Gastroesophageal sphincter (tissue), 4 donors: ENCODE measurements around the gene NCK2. TPM values are rescaled to one million over a fixed set of nuclear protein-coding genes. Genes with fewer than 3 reads are reported as not detected.

ENCODE experiments used
- ATAC-seq: fragments of 150-250 bp; one replicate; pipeline ENCODE4 v1.9.1; 2016; ENCODE audit warnings: mild to moderate bottlenecking, moderate library complexity
- H3K27ac ChIP-seq, 4 donors: fragments of 200-600 bp; sonication (generic) in 3 of 4; 1 replicate in 3 of 4; 2 replicates in 1 of 4; pipeline ENCODE4 v1.5.1; 2016 to 2019
- H3K27me3 ChIP-seq: fragments of 200-600 bp; sonication (generic); one replicate; pipeline ENCODE4 v1.5.1; 2019
- H3K36me3 ChIP-seq, 2 donors: fragments of 200-600 bp; sonication (generic); one replicate each; pipeline ENCODE4 v1.5.1; 2019; ENCODE audit warnings: control low read depth in 1 of 2
- H3K4me1 ChIP-seq, 3 donors: fragments of 200-600 bp; sonication (generic); 1 replicate in 2 of 3; 2 replicates in 1 of 3; pipeline ENCODE4 v1.5.1; 2016 to 2019; ENCODE audit warnings: control low read depth in 2 of 3
- H3K4me3 ChIP-seq, 2 donors: fragments of 200-600 bp; sonication (generic); one replicate each; pipeline ENCODE4 v1.5.1; 2019; ENCODE audit warnings: mild to moderate bottlenecking in 1 of 2, moderate library complexity in 1 of 2
- H3K9me3 ChIP-seq, 3 donors: fragments of 200-600 bp; sonication (generic); one replicate each; pipeline ENCODE4 v1.5.1; 2017 to 2019; ENCODE audit warnings: control low read depth in 2 of 3
- EP300 ChIP-seq: sonication (generic); formaldehyde crosslinking; IDR thresholded peaks from one replicate; pipeline ENCODE4 v1.6.1; 2017; ENCODE audit warnings: antibody characterized with exemption, mild to moderate bottlenecking
- POLR2A ChIP-seq, 2 donors: fragments of 450-650 bp; IDR thresholded peaks; one replicate each; pipeline ENCODE4 v1.6.1; 2017; ENCODE audit warnings: antibody characterized with exemption in 2 of 2, mild to moderate bottlenecking in 2 of 2, moderate library complexity in 1 of 2
- POLR2AphosphoS5 ChIP-seq: sonication (generic); formaldehyde crosslinking; IDR thresholded peaks from one replicate; pipeline ENCODE4 v1.6.1; 2017; ENCODE audit warnings: antibody characterized with exemption
- WGBS, 2 donors: methylation state at CpG; one replicate each; pipeline ENCODE4 v1.1.5; 2018; ENCODE audit warnings: low coverage in 1 of 2; 5-methylcytosine and 5-hydroxymethylcytosine counted together
- total RNA-seq, 4 donors: library from RNA; depleted of rRNA; stranded (reverse); fragments of >200 nt; gene quantifications; one replicate each; pipeline ENCODE4 v1.1.0, GENCODE V29; 2016
- TF ChIP-seq, protein P1 (sequence below), 4 experiments: fragments of 200-600 bp in 2 of 4; fragments of 450-650 bp in 2 of 4; sonication (generic) in 1 of 4; IDR thresholded peaks; one replicate each; pipeline ENCODE4 v1.5.1; 2017 to 2019; ENCODE audit warnings: antibody characterized with exemption in 4 of 4, mild to moderate bottlenecking in 2 of 4, moderate library complexity in 2 of 4

Gene NCK2
- total RNA-seq, 4 donors from 2014 or later, result 63.0 to 131 (median 89.5) TPM

GRCh38 chr2:105731511-105731910 lies 13.2 kb upstream of the NCK2 start:
- TF ChIP-seq EP300 (no peak), POLR2AphosphoS5 (no peak), POLR2A (IDR thresholded peaks at IDR 0.05) (no peak)
- TF ChIP-seq, protein P1, sequence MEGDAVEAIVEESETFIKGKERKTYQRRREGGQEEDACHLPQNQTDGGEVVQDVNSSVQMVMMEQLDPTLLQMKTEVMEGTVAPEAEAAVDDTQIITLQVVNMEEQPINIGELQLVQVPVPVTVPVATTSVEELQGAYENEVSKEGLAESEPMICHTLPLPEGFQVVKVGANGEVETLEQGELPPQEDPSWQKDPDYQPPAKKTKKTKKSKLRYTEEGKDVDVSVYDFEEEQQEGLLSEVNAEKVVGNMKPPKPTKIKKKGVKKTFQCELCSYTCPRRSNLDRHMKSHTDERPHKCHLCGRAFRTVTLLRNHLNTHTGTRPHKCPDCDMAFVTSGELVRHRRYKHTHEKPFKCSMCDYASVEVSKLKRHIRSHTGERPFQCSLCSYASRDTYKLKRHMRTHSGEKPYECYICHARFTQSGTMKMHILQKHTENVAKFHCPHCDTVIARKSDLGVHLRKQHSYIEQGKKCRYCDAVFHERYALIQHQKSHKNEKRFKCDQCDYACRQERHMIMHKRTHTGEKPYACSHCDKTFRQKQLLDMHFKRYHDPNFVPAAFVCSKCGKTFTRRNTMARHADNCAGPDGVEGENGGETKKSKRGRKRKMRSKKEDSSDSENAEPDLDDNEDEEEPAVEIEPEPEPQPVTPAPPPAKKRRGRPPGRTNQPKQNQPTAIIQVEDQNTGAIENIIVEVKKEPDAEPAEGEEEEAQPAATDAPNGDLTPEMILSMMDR (IDR thresholded peaks at IDR 0.05), result no peak
- no peak overlapping the region for H3K27ac ChIP-seq
- H3K9me3 ChIP-seq, result peaks cover 0 to 15% (median 0%) of the 10 kb centered on the region in 3 donors
- no peaks in the 10 kb centered on the region for H3K36me3 ChIP-seq
- WGBS, 2 donors, result 56 to 63% methylated on average over 3 to 4 of the region's 4 CpGs
- no peaks in the 10 kb centered on the region for H3K27me3 ChIP-seq
- no peak overlapping the region for H3K4me3 ChIP-seq
- no peak for ATAC-seq
- no peaks in the 10 kb centered on the region for H3K4me1 ChIP-seq

DNA sequence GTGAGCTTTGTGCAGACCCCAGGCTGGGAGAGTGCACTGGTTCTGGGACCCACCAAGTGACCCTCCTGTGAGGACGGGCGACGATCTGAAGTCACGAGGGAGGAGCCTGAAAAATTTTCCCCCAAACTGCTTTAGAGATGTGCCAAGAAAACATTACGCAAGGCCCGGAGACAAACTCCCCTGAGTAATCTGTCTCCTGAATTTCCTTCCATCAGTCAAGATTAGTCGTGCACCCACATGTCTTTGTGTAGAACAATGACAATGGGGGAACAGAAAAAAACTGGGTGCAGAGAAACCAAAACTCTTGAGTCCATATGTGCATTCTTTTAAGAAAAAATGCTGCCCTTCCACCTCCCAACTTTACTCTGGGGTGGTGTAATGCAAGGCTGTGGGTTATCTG lies 12.6 kb upstream of the NCK2 start:
- peaks cover 0 to 12% (median 0%) of the 10 kb centered on the region in 3 donors for H3K9me3 ChIP-seq
- no peak for ATAC-seq
- WGBS, 2 donors, result 28 to 51% methylated on average over 7 of the region's 7 CpGs
- no peaks in the 10 kb centered on the region for H3K36me3 ChIP-seq
- H3K27ac ChIP-seq, result no peak overlapping the region
- no peaks in the 10 kb centered on the region for H3K27me3 ChIP-seq
- H3K4me3 ChIP-seq, result no peak overlapping the region
- no peaks in the 10 kb centered on the region for H3K4me1 ChIP-seq
- TF ChIP-seq POLR2AphosphoS5 (no peak), EP300 (no peak), POLR2A (IDR thresholded peaks at IDR 0.05) (no peak)
- TF ChIP-seq, protein P1 (IDR thresholded peaks at IDR 0.05), result no peak

- Histone ChIP-seq H3K36me3 (no peaks in the 10 kb centered on the region), H3K9me3 (peaks cover 0 to 5% (median 0%) of the 10 kb centered on the region in 3 donors), H3K4me1 (no peaks in the 10 kb centered on the region), H3K27me3 (no peaks in the 10 kb centered on the region), H3K4me3 (no peak overlapping the region), H3K27ac (no peak overlapping the region)
- TF ChIP-seq EP300 (no peak), POLR2AphosphoS5 (no peak), POLR2A (IDR thresholded peaks at IDR 0.05) (no peak)
- TF ChIP-seq, protein P1 (IDR thresholded peaks at IDR 0.05), result no peak
- ATAC-seq, result no peak
- 67 to 84% methylated on average over 1 to 4 of the region's 6 CpGs for WGBS, 2 donors
Measured at GRCh38 chr2:105732955-105733607, 11.6 kb upstream of the NCK2 start.

DNA sequence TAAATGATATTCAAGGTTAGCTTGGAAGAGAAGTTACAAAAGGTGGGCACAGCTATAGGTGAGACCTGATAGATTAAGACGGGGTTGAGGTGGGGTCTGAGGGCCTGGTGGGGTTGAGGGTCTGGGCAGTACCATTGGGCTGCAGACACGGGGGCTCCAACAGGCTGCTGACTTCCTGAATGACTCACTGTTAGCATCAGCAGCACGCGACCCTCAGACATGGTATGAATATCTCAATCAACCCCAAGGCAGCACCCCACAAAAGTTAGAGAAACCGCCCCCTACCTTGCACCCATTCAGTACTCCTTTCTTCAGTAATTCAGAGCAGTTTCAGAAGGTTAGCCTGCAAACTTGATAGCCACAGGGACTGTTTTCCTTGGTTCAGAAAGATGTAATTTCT lies 10.8 kb upstream of the NCK2 start:
- Histone ChIP-seq H3K27ac (no peak overlapping the region), H3K4me3 (no peak overlapping the region), H3K4me1 (no peaks in the 10 kb centered on the region), H3K9me3 (peaks cover 0 to 5% (median 0%) of the 10 kb centered on the region in 3 donors), H3K36me3 (no peaks in the 10 kb centered on the region), H3K27me3 (no peaks in the 10 kb centered on the region)
- TF ChIP-seq, protein P1 (IDR thresholded peaks at IDR 0.05), result no peak
- TF ChIP-seq POLR2AphosphoS5, result no peak
- no peak for TF ChIP-seq EP300
- no peak for TF ChIP-seq POLR2A (IDR thresholded peaks at IDR 0.05)
- WGBS, 2 donors, result 86 to 91% methylated on average over 1 to 4 of the region's 5 CpGs
- no peak for ATAC-seq
